Measurements from ENCODE around the gene ZMYM3.

ZMYM3 gene

DNA sequence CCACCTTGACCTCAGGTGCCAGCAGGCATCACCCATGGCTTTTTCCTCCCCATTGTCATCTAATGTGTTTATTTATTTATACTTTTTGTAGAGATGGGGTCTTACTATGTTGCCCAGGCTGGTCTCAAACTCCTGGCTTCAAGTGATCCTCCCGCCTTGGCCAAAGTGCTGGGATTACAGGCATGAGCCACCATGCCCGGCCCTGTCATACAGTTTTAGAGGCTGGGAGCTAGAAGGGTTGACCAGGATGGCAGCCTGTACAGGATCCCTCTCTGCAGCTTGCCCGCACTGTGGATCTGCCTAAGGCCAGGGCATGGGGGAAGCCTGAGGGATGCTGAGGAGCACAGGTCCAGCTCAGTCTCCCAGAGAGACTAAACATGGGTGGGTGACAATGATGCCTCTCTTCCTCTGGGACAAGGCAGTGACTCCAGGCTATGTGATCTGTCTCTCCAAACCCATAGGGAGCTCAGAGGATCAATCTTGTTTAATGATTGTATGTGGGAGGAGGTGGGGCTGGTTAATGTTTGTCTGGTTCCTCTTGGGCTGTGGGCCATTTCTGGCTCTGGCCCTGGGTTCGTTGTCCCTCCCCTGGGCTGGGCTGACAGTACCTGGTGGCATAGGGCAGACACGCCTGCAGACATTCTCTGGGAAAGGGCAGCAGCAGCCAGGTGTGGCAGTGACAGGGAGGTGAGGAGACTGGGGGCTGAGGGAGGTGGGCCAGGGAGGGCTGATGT, 39.2 kb downstream of the ZMYM3 start:
- no peak for FAIRE-seq
- DNase-seq (ENCODE audit: low spot score) = no peak

DNA sequence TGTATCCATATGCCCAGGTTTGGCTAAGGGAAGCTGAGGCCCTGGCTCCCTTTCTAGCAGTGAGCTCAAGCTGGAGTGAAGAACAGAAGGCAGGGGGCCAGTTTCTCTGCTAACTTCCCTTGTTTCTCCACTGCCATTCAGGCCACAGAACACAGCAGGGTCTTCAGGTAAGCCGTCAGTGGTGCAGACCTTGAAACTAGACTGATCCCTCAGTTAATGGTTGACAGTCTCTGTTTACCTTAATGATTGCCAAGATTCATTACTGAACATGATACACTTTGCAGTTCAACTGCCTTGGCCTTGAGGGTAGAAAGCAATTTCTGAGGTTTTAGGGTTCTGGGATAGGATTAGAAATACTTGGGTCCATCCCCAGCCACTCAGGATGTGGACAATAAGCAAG, 39.8 kb downstream of the ZMYM3 start:
- FAIRE-seq (no peak), DNase-seq (ENCODE audit: low spot score) (no peak)

DNA sequence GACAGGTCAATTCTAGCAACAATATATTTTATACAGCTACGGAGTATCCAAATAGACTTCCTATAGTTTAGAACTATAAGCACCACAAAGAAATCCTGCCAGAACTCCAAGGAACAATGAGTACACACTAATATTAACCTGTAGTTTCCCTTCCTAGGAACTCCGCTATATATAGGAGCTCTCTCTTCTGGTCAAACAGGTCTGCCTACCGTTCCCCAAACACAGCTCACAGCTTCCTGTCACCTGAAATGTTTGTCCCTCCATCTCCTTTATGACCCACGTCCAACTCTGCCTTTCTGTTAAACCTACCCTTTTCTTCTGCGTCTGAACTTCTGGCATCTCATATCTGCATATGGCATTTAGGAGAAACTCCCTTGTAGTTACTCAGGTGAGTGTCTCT, 41.4 kb downstream of the ZMYM3 start:
- DNase-seq (ENCODE audit: low spot score) = no peak
- no peak for FAIRE-seq

DNA sequence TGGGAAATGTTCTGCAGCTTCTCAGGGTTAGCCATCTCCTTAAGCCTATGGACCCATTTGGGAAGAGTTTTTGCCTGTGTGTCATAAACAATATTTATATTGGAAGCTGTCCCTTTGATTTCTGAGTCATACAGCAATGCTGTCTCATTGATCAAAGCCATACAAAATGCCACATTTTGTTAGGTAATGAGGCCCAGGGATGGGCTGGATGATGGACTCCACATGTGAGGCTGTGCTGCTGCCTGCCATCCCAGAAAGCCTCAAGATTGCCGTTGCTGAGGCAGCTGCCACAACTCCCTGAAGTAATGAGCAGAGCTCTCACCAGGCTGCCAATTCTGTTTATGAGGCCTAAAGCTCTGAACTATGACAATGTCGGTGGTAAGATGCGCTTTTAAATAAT, 43.1 kb downstream of the ZMYM3 start:
- DNase-seq (ENCODE audit: low spot score) = no peak
- FAIRE-seq = no peak

DNA sequence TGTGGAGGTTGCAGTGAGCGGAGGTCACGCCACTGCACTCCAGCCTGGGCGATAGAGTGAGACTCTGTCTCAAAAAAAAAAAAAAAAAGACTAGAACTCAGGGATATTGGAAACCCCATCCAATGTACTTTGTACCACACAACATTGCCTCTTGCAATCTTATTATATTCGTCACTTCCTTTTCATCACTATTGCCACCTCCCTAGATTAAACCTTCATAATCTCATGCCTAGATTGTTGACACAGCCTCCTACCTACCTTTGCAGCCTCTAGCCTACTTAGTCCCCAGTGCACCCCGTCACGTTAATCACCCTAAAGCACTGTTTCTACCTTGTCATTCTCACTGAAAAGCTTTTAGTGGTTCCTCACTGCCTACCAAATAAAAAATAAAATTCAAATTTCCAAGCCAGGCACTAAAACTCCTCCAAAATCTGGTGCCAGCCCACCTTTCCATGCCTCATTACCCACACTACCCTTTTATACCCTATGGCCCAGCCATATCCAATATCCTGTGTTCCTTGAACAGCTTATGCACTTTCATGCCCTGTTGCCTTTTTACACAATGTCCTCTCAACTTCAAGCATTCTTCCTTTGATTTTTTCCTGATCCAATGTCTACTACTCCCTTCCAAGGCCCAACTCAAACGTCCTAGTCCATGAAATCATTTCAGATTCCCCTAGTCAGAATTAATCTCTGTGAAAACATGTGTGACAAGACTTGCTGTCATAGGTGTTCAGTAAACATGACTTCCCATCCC, 54.5 kb downstream of the ZMYM3 start:
- FAIRE-seq = no peak
- DNase-seq (ENCODE audit: low spot score) = no peak

DNA sequence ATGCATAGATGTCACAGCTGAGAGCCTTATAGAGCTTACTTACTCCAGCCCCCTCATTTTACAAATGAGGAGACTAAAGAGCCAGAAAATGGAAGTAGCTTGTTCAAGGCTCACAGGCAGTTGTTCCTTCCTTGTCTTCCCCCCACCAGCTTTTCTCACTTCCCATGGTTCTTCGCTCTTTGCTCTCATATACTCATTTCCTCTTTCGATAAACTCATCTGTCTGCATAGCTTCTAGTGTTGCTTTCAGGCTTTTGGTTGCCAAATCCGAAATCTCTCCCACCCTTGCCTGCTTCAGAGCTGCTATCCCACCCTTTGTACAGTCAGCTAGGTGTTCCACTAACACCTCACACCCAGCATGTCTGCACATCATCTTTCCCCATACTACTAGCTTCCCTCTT, 55.9 kb downstream of the ZMYM3 start:
- FAIRE-seq (no peak), DNase-seq (ENCODE audit: low spot score) (no peak)

DNA sequence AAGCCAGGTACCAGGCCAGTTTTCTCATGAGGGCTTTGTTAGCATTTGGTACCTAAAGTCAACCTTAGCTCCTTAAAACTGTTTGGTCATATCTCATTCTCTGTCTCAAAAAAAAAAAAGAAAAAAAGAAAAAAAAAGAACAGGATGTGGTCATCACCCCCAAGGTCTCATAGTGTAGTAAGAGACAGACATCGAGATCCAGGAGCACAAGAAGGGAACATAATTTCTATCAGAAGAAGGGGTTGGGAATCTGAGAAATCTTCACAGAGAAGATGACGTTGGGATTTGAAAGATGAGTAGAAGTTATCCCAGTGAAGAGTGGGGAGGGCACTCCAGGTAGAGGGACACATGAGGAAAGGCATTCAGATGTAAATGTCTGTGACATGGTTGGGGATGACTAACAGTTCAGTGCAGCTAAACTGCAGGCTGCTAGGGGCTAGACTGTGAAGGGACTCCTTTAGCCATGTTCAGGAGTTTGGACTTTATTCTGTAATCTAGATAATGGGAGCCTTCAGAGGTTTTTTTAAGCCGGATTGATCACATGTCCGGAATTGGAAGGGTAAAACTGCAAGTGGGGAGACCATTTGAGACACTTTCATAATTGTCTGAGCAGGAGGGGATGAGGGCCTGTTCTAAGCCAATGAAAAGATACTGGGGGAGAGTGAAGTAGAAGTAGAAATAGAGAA, 57.8 kb downstream of the ZMYM3 start:
- FAIRE-seq = no peak

DNA sequence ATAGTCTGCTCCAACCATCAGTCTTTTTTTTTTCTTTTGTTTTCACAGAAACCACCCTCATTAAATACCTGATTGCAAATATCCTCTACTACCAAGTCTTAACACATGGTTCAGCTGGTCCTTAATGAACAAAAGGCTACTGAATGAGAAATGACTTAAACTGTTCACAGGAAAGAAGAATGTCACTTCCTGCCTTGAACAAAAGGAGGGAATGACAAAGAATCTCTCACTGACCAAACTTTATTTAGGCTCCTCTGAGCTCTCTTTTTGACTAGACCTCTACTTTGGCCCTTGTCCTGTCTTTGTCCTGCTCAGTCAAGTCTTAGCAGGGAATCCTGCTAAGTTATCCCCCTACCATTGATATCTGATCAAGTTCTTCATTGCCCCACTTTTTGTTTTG, 62.7 kb downstream of the ZMYM3 start:
- DNase-seq (ENCODE audit: low spot score) (no peak), FAIRE-seq (no peak)

More for the DNA sequence above, 57.8 kb downstream of the ZMYM3 start:
- no peak for DNase-seq (ENCODE audit: low spot score)
